PC-3 (cell line): ENCODE data around the gene SPTBN2. TPM values are rescaled to one million over a fixed set of nuclear protein-coding genes. Genes with fewer than 3 reads are reported as not detected.

Experiments
- ATAC-seq: fragments of 200-7000 bp; cut with Tn5 transposase; 2 replicates; pipeline ENCODE4 v1.9.1; 2020; ENCODE audit warnings: mild to moderate bottlenecking, moderate library complexity
- BruUV-seq: library from RNA; stranded (reverse); fragments of 400-500 nt; replicated peaks from 2 replicates; lab custom pipeline; 2021; lab: Mats Ljungman, UMichigan
- CTCF ChIA-PET: fragments of 300-600 bp; sonication (Branson Sonifier 250); formaldehyde crosslinking; loops from one replicate; lab custom pipeline; 2022; ENCODE audit warnings: antibody characterized with exemption; lab: Charles Lee
- POLR2A ChIA-PET: fragments of 300-600 bp; sonication (Branson Sonifier 250); formaldehyde crosslinking; loops from one replicate; lab custom pipeline; 2022; ENCODE audit warnings: antibody characterized with exemption; ENCODE audit not compliant: unreplicated experiment; lab: Charles Lee
- DNase-seq: peaks from one replicate; pipeline ENCODE4 v3.0.0-alpha.2; 2015
- H2AFZ ChIP-seq: fragments of 300-600 bp; sonication (generic); 2 replicates; pipeline ENCODE4 v1.6.0; 2016; ENCODE audit warnings: antibody characterized with exemption, low read length
- H3F3A ChIP-seq: fragments of 300-600 bp; sonication (generic); one replicate; pipeline ENCODE4 v1.6.0; 2017; ENCODE audit warnings: antibody characterized with exemption, low read length, control low read depth, mild to moderate bottlenecking; ENCODE audit not compliant: unreplicated experiment
- H3K27ac ChIP-seq: fragments of 300-600 bp; sonication (generic); 2 replicates; pipeline ENCODE4 v1.5.1; 2016; ENCODE audit warnings: mild to moderate bottlenecking, low read length
- H3K27me3 ChIP-seq: fragments of 300-600 bp; sonication (generic); 2 replicates; pipeline ENCODE4 v1.6.1; 2016; ENCODE audit warnings: low read length, mixed read lengths
- H3K36me3 ChIP-seq: fragments of 300-600 bp; sonication (generic); 2 replicates; pipeline ENCODE4 v1.6.1; 2016; ENCODE audit warnings: low read depth, mixed run types, low read length, mixed read lengths
- H3K4me1 ChIP-seq: fragments of 300-600 bp; sonication (generic); 2 replicates; pipeline ENCODE4 v1.5.1; 2016; ENCODE audit warnings: low read length; ENCODE audit not compliant: insufficient read depth
- H3K4me2 ChIP-seq: fragments of 300-600 bp; sonication (generic); 2 replicates; pipeline ENCODE4 v1.6.0; 2016; ENCODE audit warnings: low read length
- H3K4me3 ChIP-seq: fragments of 300-600 bp; sonication (generic); 2 replicates; pipeline ENCODE4 v1.5.1; 2016; ENCODE audit warnings: mild to moderate bottlenecking, low read length, mixed read lengths
- H3K79me2 ChIP-seq: fragments of 300-600 bp; sonication (generic); 2 replicates; pipeline ENCODE4 v1.6.1; 2017; ENCODE audit warnings: low read length, mixed read lengths
- H3K9ac ChIP-seq: fragments of 300-600 bp; sonication (generic); 2 replicates; pipeline ENCODE4 v1.6.0; 2016; ENCODE audit warnings: mild to moderate bottlenecking, low read length
- H3K9me2 ChIP-seq: fragments of 300-600 bp; sonication (generic); replicated peaks from 2 replicates; pipeline ENCODE4 v1.6.1; 2016; ENCODE audit warnings: mixed run types, low read length, mixed read lengths
- H3K9me3 ChIP-seq: fragments of 300-600 bp; sonication (generic); 2 replicates; pipeline ENCODE4 v1.6.1; 2016; ENCODE audit warnings: low read length, mixed read lengths
- H4K20me1 ChIP-seq: fragments of 300-600 bp; sonication (generic); 2 replicates; pipeline ENCODE4 v1.6.1; 2016; ENCODE audit warnings: low read length, mixed read lengths
- CTCF ChIP-seq: fragments of 300-600 bp; sonication (generic); conservative IDR thresholded peaks from 2 replicates; pipeline ENCODE4 v1.5.1; 2017; ENCODE audit warnings: antibody characterized with exemption, low read depth, mild to moderate bottlenecking, low read length
- EZH2 ChIP-seq: fragments of 300-600 bp; sonication (generic); IDR thresholded peaks from one replicate; pipeline ENCODE4 v1.6.1; 2017; ENCODE audit warnings: antibody characterized with exemption, mild to moderate bottlenecking, low read length; ENCODE audit not compliant: unreplicated experiment
- EZH2phosphoT487 ChIP-seq: fragments of 300-600 bp; sonication (generic); IDR thresholded peaks from 2 replicates; pipeline ENCODE4 v1.6.1; 2018; ENCODE audit warnings: mild to moderate bottlenecking, antibody characterized with exemption, low read length, borderline replicate concordance
- intact Hi-C: fragments of 100-400 bp; cut with micrococcal nuclease; formaldehyde crosslinking; loops from 2 replicates; pipeline ENCODE4 v1.9.0; 2023
- total RNA-seq: library from RNA; depleted of rRNA; stranded (reverse); fragments of >200 nt; gene quantifications from 2 replicates; pipeline ENCODE4 v1.2.3, GENCODE V29; 2014

SPTBN2 gene
- total RNA-seq, 1 experiment from 2014 or later: 74.9 TPM

- DNase-seq: no peak
- H4K20me1 ChIP-seq: 0 out of 2 replicates have a peak, but pooled peaks cover 7% of the 10 kb centered on the region
- BruUV-seq: no TSS peak
Measured at GRCh38 chr11:66674964-66675602, 53.9 kb downstream of the SPTBN2 start.

GRCh38 chr11:66670816-66671215 lies 58.2 kb downstream of the SPTBN2 start:
- H3K9me2 ChIP-seq: no peaks in the 10 kb centered on the region
- H3K27me3 ChIP-seq: no peaks in the 10 kb centered on the region
- TF ChIP-seq EZH2 (no peak), CTCF (no peak), EZH2phosphoT487 (no peak)
- CTCF ChIA-PET: no interaction called here
- no peak overlapping the region for H3K4me2 ChIP-seq
- H3F3A ChIP-seq: peaks cover 7% of the 10 kb centered on the region
- no peak overlapping the region for H3K4me3 ChIP-seq
- no peak overlapping the region for H3K27ac ChIP-seq
- POLR2A ChIA-PET: no interaction called here
- DNase-seq (no peak), ATAC-seq (no peak)
- intact Hi-C loops: no loop called here
- peaks cover 12% of the 10 kb centered on the region; the same call in 1 of the 2 replicates for H4K20me1 ChIP-seq
- H3K79me2 ChIP-seq: peaks cover 94% of the 10 kb centered on the region
- BruUV-seq: no TSS peak
- H3K4me1 ChIP-seq: peaks cover 11% of the 10 kb centered on the region
- H2AFZ ChIP-seq: no peak overlapping the region
- no peaks in the 10 kb centered on the region for H3K9me3 ChIP-seq
- peaks cover 40% of the 10 kb centered on the region for H3K36me3 ChIP-seq
- no peak overlapping the region for H3K9ac ChIP-seq

More at GRCh38 chr11:66674964-66675602, 53.9 kb downstream of the SPTBN2 start:
- Histone ChIP-seq H3K9me3 (no peaks in the 10 kb centered on the region), H3K4me3 (peak overlapping the region; percentile 68), H3K27ac (no peak overlapping the region), H3K9me2 (no peaks in the 10 kb centered on the region), H3F3A (peaks cover 3% of the 10 kb centered on the region), H3K4me1 (peaks cover 35% of the 10 kb centered on the region), H2AFZ (no peak overlapping the region), H3K79me2 (peaks cover 73% of the 10 kb centered on the region), H3K4me2 (peak overlapping the region; percentile 85), H3K36me3 (peaks cover 17% of the 10 kb centered on the region), H3K27me3 (no peaks in the 10 kb centered on the region), H3K9ac (no peak overlapping the region)
- intact Hi-C loops: no loop called here
- CTCF ChIA-PET: no interaction called here
- ATAC-seq: no peak
- TF ChIP-seq EZH2: no peak
- POLR2A ChIA-PET: no interaction called here

- no peaks in the 10 kb centered on the region for H3K27me3 ChIP-seq
Measured at GRCh38 chr11:66665369-66665768, 63.6 kb downstream of the SPTBN2 start.

More at GRCh38 chr11:66665369-66665768, 63.6 kb downstream of the SPTBN2 start:
- BruUV-seq: no TSS peak
- Histone ChIP-seq H3F3A (peaks cover 4% of the 10 kb centered on the region), H3K27ac (no peak overlapping the region), H3K36me3 (peaks cover 58% of the 10 kb centered on the region), H2AFZ (no peak overlapping the region), H3K9me2 (no peaks in the 10 kb centered on the region), H3K4me2 (no peak overlapping the region), H3K4me1 (no peaks in the 10 kb centered on the region), H3K9ac (no peak overlapping the region), H3K79me2 (peaks cover 74% of the 10 kb centered on the region), H3K4me3 (no peak overlapping the region), H3K9me3 (no peaks in the 10 kb centered on the region), H4K20me1 (peaks cover 9% of the 10 kb centered on the region; the same call in 1 of the 2 replicates)
- DNase-seq (no peak), ATAC-seq (no peak)
- intact Hi-C loops: no loop called here
- ChIA-PET POLR2A (no interaction called here), CTCF (no interaction called here)
- TF ChIP-seq EZH2: no peak
- TF ChIP-seq EZH2phosphoT487: no peak
- no peak for TF ChIP-seq CTCF
